HG02852 (cell line): ENCODE measurements around the gene MXD1.

ENCODE experiments used
- ATAC-seq: cut with Tn5 transposase; IDR thresholded peaks from one replicate; pipeline ENCODE4 v1.9.1; 2021; ENCODE audit warnings: mild to moderate bottlenecking, moderate library complexity; ENCODE audit not compliant: unreplicated experiment

Gene MXD1

DNA sequence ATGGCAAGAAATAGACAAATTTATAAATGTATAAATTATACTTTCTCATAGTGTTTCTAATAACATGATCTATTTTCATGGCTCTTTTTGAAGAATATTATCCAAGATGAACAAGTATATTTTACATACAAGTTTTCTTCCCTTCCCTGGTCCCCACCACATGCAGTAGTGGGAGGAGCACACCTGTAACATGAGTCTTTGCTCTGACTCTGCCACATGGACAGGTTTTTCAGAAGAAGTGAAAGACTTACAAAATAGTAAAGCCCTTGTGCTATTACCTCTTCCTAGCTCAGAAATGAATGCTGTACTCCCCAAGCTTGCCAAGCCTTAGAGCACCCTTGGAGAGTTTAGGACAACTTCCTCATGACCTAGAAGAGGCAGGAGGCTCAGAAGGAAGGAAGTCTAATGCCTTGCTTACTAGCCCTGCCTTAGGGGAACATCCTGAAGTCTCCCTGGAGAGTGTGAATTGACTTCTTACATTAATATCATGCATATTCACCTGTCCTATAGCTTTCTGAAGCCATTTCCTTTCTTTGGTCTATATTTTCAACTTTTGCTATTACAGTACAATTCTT is 18.4 kb downstream of the MXD1 start:
- ATAC-seq: no peak

DNA sequence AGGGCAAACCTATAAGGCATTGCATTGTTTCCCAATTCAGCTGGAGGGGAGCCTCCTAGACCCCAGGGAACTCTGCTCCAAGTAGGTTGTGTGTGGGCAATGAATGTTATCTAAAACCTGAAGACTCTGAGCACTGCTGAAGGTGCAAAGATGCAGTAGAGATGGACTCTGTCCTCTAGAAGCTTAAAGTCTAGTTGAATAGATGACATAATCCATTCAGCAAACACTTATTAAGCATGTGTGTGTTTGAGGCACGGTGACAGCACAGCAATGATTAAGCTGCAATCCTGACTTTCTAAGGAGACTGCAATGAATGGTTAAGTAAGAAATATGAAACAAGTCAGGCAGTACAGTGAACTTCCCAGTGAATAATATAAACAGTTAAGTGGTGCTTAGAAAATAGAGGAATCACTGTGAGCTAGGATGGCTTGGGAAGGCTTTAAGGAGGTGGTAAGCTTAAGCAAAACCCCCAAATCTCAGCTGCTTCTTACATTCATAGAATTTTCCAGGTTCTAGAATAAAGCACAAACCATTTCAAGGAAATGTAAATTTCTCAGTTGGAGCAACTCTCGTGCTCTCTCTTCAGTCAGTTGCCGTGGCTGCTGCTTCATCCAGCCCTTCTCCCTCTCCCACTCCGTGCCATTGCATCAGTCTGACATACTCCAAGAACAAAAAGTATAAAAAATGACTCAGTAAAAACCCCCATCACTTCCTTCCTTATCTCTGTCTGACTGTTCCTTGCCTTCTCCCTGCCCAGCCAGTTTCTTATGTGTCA is 19.1 kb downstream of the MXD1 start:
- no peak for ATAC-seq

DNA sequence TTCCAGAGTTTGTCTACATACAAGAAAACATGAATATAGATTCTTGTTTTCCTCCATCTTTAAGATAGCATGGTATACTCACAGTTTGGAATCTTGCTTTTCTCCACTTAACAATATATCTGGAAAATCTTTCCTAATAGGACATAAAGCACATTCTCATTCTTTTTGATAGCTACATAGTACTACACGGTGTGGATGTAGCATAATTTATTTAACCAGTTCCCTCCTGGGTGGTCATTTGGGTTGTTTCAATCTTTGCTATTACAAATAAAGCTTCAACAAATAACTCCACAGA is 19.7 kb downstream of the MXD1 start:
- ATAC-seq: no peak

DNA sequence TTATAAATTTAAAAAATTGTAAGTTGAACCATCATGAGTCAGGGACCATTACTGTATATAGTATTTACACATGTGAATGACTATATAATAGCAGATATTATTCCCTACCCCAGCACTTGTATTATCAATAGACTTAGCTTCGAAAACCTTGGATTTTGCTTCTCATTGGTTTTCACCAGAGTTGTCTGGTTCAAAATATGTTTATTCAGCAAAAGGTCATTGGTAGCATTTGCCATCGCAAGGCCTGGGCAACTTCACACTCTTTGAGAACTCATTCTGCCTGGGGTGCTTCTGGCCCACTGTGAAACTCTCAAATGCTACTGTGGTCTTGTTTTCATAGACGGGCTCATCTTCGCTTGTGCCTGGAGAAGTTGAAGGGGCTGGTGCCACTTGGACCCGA is 20.1 kb downstream of the MXD1 start:
- ATAC-seq: no peak

DNA sequence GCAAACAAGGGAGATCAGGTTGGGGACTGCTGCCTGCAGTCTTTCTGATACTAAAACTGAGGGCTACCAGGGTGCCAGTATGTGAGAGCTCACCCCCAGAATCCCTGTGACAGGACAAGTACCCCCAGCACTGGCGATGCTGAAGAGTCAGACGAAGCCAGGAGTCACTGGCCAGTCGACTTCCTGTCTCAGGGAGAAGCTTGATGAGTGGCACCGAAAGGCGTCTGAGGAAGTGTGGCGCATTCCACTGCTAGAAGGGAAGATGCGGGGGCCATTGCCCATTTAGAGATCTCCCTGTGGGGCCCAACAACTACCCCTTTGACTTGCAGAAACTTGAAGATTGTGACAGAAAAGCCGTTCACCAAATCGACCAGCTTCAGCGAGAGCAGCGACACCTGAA is 22.0 kb downstream of the MXD1 start:
- ATAC-seq: no peak

DNA sequence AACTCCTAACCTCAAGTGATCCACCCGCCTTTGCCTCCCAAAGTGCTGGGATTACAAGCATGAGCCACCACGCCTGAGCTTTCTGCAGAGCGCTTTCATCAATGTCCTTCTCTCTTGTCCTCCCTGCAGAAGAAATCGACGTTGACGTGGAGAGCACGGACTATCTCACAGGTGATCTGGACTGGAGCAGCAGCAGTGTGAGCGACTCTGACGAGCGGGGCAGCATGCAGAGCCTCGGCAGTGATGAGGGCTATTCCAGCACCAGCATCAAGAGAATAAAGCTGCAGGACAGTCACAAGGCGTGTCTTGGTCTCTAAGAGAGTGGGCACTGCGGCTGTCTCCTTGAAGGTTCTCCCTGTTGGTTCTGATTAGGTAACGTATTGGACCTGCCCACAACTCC is 23.1 kb downstream of the MXD1 start:
- no peak for ATAC-seq

DNA sequence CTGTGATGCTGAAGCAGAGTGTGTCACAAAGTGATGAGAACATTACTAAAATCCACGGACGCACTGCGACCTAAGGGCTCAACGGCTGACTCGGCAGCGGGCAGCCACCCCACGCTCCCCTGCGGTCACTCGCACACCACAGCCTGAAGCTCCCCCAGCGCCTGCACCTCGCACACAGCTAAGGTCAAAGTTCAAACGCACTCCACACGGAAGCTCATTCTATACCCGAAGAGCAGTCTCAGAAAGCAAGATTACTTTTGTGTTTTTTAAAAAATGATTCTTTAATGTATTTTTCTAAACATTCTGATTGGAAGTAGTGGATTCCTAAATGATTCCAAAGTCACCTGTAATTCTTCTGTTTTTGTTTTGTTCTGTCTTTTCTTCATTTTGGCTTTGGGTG is 24.8 kb downstream of the MXD1 start:
- ATAC-seq: no peak

DNA sequence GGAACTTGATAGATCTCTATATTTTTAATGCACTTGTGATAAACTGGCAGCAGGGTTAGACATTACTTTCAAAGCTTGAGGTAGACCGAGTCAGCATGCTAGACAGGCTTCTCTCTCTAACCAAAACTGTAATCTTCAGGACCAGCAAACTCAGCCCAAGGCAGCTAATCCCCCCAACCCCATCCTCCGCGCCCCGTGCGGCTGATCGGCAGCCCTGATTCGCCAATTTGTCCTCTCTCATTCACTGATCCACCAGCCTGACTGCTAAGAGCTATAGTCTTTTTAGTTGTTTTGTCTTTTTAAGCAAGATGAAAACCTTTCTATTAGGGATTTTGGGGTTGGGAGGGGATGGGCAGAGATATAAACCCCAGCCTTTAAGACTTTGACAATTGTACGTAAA is 25.8 kb downstream of the MXD1 start:
- no peak for ATAC-seq

DNA sequence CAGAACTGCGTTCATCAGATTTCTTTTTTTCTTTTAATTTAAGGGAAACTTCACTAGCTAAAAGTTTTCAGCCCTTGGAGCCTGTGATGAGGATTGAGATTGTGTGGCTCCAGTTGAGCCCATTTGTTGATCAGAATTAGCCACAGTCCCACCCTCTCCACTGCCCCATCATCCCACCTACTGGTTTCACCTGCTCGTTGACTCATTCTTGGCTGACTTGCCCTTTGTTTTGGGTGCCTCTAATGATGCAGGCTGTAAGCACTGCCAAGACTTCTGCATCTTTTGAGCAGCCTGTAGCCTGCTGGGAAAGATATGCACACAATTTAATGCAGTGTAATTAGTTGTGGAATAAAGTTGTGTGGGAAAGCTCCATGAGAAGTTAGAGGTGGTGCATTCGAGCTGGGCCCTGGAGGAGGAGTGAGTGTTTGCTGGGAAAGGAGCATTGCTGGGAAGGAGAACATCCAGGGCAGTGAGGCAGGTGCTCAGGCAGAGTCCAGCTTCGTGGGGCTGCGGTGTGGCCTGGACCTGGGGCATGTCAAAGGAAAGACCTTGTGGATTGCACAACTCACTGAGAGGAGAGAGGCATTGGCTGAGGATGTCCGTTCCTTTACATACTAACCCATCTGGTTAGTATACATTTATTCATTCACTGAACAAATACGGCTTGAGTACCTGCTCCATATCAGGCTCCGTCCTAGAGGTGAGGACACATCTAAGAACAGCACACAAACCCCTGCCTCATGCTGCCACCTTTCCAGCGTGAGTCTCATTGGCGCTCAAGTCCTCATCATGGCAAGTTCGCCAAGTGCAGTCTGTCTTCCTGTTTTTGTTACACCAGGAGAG is 28.3 kb downstream of the MXD1 start:
- ATAC-seq: no peak

DNA sequence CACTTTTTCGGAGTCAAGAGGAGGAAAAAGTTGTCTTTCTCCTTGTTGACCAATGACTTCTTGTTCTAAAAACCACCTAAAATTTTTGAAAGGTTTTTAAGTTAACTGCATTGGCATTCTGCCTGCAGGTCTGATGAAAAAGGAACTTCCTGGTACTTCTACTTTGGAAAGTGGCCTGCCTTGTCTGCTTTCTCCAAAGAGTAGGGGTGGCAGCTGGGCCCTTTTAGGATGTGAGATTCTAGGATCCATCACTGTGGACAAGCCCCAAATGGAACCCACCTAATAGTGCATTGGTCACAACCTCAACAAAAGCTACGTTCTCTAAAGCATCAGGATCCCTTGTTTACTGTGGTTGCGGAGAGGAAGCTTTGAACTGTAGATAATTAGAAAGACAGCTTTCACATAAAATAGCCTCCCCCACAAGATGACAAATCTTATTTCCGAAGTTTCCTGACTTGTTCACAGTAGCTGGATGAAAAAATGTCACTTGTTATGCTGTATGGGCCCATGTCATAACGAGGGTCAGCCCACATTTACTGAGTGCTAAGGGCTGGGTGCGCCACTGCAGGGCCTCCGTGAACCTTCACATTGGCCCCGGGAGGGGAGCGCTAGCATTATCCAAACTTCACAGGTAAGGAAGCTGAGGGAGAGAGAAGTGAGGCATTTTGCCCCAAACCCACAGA is 29.1 kb downstream of the MXD1 start:
- no peak for ATAC-seq

DNA sequence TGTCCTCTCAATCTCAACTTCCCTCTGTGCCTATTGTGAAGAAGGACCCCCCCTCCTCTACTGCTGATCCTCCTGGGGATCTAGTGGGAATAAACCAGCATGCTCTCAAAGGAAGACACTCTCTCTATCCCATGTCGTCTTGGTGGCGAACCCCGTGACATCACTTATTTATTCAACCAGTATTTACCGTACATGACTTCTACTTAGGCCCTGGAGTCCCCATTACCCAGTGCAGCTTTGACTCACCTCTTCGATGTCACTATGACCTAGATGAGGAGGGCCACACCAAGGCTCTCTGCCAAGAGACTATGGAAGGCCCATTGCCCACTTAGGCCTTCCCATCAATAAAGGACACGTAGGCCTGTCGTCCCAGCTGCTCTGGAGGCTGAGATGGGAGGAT is 29.8 kb downstream of the MXD1 start:
- ATAC-seq: no peak

DNA sequence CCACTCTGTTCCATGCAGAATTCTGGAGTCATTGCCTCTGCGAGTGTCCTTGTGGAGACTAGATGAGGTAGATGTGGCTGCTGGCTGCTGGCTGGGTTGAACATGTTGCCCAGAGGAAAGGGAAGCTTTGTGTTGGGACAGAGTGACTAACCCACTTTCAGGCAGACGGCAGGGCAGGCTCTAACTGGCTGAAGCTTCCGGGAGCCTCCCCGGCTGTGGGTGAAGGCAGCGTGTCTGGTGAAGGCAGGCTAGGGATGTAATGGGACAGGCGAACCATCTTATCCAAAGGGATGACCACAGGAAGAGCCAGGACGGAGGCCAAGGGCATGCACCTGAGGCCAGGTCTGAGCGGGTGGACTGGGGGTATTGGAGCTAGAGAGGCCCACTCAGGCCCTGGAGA is 30.5 kb downstream of the MXD1 start:
- no peak for ATAC-seq

DNA sequence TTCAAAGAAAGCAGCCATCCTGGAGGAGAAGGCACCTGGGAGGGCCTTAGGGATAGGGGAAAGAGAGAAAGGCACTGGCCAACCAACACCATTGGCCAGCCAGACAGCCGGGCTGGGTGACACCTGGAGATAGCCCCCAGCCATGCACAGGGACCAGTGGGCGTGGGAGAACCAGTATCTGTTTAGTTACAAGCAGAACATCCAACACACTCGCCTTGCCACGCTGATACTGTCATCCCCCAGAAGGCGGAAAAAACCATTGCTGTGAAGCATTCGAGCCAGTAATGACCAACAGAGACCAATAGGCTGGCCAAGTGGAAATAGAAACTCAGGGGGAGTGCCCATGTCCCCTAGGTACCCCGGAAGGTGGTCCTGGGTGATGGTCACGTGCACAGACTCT is 31.0 kb downstream of the MXD1 start:
- no peak for ATAC-seq

DNA sequence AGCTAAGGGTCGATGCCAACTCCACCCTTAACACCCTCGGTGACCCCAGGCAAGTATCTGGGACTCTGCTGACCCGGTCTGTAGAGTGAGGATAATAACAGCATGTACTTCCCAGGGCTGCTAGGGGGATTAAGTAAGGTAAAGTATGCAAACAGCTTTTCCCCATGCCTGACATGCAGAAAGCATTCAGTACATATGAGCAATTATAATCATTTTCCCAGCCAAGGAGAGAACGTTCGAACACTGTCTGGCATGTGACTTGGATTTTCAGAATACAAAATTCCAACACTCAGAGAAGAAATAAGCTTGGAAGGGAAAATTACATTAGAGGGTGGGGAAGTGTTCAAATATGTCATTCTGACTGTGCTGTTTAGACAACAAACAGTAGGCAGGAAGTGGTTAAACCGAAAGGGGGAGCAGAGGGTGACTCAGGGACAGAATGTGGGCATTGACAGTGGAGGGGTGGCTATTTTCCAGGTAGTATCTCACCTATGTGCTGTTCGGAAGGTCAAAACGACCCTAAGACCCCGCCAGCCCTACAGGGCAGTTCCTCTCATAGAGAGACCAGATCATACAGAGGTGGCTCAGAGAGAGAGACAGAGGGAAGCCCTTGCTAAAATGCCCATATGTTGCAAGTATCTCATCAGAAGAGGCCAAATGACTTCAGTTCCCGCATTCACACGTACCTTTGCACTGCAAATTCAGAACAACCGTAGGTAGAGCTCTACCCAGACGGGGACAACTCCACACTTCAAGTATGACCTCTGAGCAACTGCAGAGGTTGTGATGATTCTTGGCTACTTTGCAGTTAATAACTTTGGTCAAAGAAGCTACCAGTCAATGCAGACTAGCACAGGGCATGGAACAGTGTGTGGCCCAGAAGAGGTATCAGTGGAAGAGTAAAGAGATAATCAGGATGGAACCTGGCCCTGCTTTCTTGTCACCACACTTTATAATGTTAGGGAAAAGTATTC is 31.7 kb downstream of the MXD1 start:
- ATAC-seq: peak; percentile 78

DNA sequence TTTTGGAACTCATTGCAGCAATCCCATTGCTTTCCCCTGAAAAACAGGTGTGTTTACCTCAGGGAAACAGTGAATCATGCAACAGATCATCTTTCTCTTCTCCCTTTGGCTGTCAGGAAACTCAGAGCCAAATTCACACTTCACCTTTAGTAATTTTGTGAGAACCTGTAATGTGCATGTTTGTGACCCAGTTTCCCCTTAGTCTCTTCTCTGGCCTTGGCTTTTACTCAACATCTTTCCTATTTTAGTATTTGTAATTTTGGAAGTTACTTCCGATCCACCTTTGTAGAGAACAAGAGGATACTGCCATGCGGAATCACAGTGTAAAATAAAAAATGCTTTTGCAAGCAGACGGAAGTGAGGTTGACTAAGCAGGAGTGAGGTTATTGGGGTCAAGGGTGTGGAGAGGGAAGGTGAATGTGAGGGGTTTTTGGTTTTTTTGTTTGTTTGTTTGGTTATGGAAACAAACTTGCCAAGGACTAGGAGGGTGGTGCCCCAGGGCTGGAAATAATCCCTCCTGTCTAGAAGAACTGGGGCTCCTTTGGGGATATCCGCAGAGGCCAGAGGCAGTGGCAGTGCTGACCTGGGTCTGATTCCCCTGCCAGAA is 32.5 kb downstream of the MXD1 start:
- no peak for ATAC-seq

DNA sequence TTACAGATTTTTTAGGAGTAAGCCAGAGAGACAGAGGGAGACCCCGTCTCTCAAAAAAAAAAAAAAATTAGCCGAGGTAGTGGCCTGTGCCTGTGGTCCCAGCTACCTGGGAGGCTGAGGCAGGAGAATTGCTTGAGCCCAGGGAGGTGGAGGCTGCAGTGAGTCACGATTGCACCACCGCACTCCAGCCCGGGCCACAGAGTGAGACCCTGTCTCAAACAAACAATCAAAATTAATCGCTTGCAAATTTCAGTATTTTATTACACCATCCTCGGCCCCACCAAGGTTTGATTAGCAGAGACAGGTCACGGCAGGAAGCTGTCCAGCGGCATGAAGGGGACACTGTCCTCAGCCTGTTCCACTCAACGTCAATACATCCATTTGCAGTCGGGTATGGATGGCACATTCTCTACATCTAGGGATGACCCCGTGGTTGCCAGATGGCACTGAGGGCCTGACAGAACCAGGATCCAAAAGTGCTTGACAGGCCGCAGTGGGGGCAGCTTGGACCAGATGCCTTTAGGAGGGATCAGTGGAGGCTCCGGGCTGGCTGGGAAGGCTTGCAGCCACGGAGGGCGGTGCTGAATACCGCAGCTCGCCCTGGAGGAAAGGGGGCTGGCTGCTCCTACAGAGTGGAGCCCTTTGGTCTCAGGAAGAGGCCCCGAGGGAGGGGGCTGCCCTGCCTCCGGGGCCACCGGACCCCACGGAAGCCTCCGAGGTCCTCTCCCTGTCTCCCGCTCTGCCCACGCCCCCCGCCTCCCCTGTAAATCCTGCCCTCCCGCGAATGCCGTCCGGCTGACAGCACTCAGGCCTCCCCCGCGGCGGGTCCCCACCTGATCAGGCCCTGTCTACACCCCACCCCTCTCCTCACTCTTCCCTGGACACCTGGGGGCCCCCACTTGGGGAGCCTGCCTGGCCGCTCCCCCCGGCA is 33.4 kb downstream of the MXD1 start:
- no peak for ATAC-seq

DNA sequence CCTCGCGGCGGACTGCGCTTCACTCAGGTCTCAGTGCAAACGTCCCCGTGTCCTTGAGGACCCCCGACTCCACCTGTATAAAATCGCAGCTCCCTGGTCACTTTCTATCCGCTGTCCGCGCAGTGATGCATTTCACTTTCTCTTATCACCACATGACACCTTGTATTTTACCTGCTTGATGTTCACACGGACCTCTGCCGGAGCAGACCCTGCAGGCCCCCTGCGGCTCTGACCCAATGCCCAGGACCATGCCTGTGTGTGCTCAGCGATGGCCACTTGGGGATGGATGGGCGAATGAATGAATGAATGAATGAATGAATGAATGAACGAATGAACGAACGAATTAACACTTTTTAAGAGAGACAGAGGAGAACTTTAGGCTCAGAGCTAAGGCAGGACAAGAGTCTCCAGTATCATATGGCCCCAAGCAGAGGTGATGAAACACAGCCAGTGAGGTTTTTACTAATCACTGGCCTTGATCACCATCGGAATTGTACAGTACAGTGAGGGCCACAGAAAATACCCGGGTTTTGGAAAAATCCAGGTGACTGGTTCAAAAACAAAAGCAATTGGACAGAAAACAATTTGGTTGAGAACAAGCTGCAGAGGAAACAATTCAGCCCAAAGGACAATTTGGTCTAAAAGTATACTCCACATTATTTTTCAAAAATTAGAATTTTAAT is 34.2 kb downstream of the MXD1 start:
- ATAC-seq: no peak

DNA sequence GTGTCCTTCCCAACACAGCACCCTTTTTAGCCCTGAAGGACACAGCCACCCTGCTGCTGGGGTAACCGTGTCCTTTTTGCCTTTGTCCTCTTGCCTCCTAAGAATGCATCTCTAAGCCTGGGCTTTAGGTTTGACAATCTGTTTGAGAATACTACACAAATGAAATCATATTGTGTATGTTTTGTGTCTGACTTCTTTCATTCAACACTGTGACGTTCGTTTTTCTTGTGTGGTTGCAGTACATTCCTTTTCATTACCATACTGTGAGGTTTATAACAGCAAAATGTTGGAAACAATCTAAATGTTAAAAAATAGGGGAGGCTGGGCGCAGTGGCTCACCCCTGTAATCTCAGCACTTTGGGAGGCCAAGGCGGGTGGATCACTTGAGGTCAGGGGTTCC is 35.3 kb downstream of the MXD1 start:
- ATAC-seq: no peak
